Common myeloid progenitor, CD34-positive (primary cell): ENCODE data around the gene PPM1F. TPM values are rescaled to one million over a fixed set of nuclear protein-coding genes. Genes with fewer than 3 reads are reported as not detected.

Source experiments
- CTCF ChIA-PET: fragments of 350-600 bp; sonication (Branson Sonifier 250); formaldehyde crosslinking; loops from one replicate; lab custom pipeline; 2021; ENCODE audit warnings: antibody characterized with exemption; lab: Charles Lee
- POLR2A ChIA-PET: fragments of 350-600 bp; sonication (Branson Sonifier 250); formaldehyde crosslinking; loops from one replicate; lab custom pipeline; 2021; ENCODE audit warnings: antibody characterized with exemption; lab: Charles Lee
- DNase-seq, 3 donors: peaks; one replicate each; pipeline versions ENCODE4 v3.0.0 to v3.0.0-alpha.2; 2013
- H3K27ac ChIP-seq, 2 experiments: 1 replicate in 1 of 2; 2 replicates in 1 of 2; pipeline ENCODE4 v1.7.0; 2013; ENCODE audit warnings: inconsistent platforms in 2 of 2, low read length in 2 of 2, mild to moderate bottlenecking in 2 of 2, low read depth in 1 of 2, moderate library complexity in 1 of 2; ENCODE audit not compliant: severe bottlenecking in 2 of 2, insufficient read depth in 1 of 2, poor library complexity in 1 of 2
- H3K27me3 ChIP-seq, 5 experiments: replicated peaks in 2 of 5; 1 replicate in 3 of 5; 2 replicates in 2 of 5; pipeline versions ENCODE4 v1.6.1 to v1.7.0; 2013; ENCODE audit warnings: low read length in 4 of 5, mild to moderate bottlenecking in 2 of 5, moderate library complexity in 2 of 5, inconsistent platforms in 1 of 5; ENCODE audit not compliant: insufficient read depth in 5 of 5, control insufficient read depth in 4 of 5
- H3K36me3 ChIP-seq, 4 experiments: 1 replicate in 2 of 4; 2 replicates in 2 of 4; pipeline versions ENCODE4 v1.6.1 to v1.7.0; 2013; ENCODE audit warnings: low read length in 3 of 4, control low read depth in 1 of 4, mild to moderate bottlenecking in 1 of 4; ENCODE audit not compliant: control insufficient read depth in 4 of 4, insufficient read depth in 4 of 4
- H3K4me1 ChIP-seq, 4 experiments: 1 replicate in 3 of 4; 2 replicates in 1 of 4; pipeline versions ENCODE4 v1.6.1 to v1.7.1; 2013; ENCODE audit warnings: low read length in 3 of 4, mild to moderate bottlenecking in 3 of 4, control low read depth in 1 of 4, inconsistent platforms in 1 of 4, moderate library complexity in 1 of 4; ENCODE audit not compliant: control insufficient read depth in 4 of 4, insufficient read depth in 4 of 4; ENCODE audit errors: control extremely low read depth in 1 of 4
- H3K4me3 ChIP-seq, 7 experiments: 1 replicate in 4 of 7; 2 replicates in 3 of 7; pipeline versions ENCODE4 v1.5.1 to v1.7.0; 2013; ENCODE audit warnings: mild to moderate bottlenecking in 7 of 7, low read length in 6 of 7, moderate library complexity in 6 of 7, inconsistent platforms in 2 of 7, low read depth in 2 of 7, control low read depth in 1 of 7; ENCODE audit not compliant: insufficient read depth in 4 of 7, control insufficient read depth in 1 of 7; ENCODE audit errors: extremely low read depth in 1 of 7
- H3K9me3 ChIP-seq, 5 experiments: 1 replicate in 4 of 5; 2 replicates in 1 of 5; pipeline versions ENCODE4 v1.6.1 to v1.7.1; 2013; ENCODE audit warnings: low read length in 4 of 5, mild to moderate bottlenecking in 2 of 5, inconsistent platforms in 1 of 5, low read depth in 1 of 5, moderate library complexity in 1 of 5; ENCODE audit not compliant: control insufficient read depth in 4 of 5, insufficient read depth in 2 of 5; ENCODE audit errors: control extremely low read depth in 1 of 5
- whole genome bisulfite sequencing: methylation state at CpG from one replicate; pipeline ENCODE4 v1.1.5; 2013; ENCODE audit not compliant: insufficient coverage; 5-methylcytosine and 5-hydroxymethylcytosine counted together
- polyA plus RNA-seq: library from polyadenylated mRNA; unstranded; fragments of 120-200 nt; gene quantifications from one replicate; pipeline ENCODE4 v1.2.1, GENCODE V29; 2013

The PPM1F gene
- 71.5 TPM for polyA plus RNA-seq

DNA sequence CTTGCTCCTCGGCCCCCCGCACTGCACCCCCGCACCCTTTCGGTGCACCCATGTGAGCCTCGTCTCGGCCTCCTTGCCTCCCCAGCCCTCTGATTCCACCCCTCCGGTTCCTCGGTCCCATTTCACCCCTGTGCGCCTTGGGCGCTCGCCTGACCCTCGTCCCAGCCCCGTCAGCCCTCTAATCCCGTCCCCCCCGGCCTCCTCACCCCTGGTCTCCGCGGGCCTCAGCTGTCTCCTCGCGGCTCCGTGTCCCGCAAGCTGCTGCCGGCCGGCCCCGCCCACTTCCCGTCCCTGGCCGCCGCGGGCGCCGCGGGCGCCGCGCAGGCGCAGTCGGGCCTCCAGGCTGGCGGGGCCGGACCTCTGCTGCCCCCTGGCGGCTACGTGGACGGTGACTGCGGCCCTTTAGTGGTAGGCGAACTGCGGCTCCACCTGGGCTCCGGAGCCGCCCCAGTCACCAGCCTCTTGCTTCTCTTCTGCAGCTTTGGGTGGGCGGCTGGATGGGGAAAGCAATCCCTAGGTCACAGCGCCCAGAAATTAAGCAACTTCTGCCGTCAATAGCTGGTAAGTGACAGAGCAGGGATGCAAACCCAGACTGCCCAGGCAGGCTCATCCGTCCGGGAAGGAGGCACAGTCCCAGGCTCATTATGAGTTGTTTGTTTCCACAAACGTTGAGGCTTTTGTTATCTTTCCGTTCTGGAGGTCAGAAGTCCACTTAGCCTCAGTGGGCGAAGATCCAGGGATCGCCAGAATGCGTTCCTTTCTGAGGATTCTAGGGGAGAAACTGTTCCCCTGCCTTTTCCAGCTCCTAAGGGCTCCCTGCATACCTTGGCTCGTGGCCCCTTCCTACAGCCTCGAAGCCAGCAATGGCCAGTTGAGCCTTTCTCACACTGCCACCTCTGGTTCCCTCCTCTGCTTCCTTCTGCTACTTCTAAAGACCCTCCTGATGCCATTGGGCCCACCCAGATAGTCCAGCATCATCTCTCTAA is at the start of gene PPM1F:
Gene PPM1F (minus strand): TSS at position 263 of the 986 bp plus-strand sequence. CDS start 6,800 bp downstream, outside the sequence.
- peaks cover 5 to 45% (median 44%) of the 10 kb centered on the region in 4 experiments for H3K4me1 ChIP-seq
- H3K9me3 ChIP-seq: no peaks in the 10 kb centered on the region
- POLR2A ChIA-PET: interaction anchor here (0.6 to 2.9 kb wide), 3 partner anchors 10 to 17 kb away, joined by 3 to 18 read pairs (median 9); no protein-coding TSS in a partner anchor
- peaks cover 0 to 11% (median 0%) of the 10 kb centered on the region in 4 experiments for H3K36me3 ChIP-seq
- peak within 1 kb of the TSS; percentile 32 to 87 (median 75) for H3K4me3 ChIP-seq
- peak within 1 kb of the TSS in 1 of 2 experiments; percentile 82 for H3K27ac ChIP-seq
- WGBS: 30% methylated on average over 26 of the region's 58 CpGs
- CTCF ChIA-PET: interaction anchor here (0.9 to 10.1 kb wide), 13 partner anchors 8 to 191 kb away, joined by 3 to 182 read pairs (median 4); no protein-coding TSS in a partner anchor
- DNase-seq: peak; percentile 66 to 85 (median 85)
- no peaks in the 10 kb centered on the region for H3K27me3 ChIP-seq

DNA sequence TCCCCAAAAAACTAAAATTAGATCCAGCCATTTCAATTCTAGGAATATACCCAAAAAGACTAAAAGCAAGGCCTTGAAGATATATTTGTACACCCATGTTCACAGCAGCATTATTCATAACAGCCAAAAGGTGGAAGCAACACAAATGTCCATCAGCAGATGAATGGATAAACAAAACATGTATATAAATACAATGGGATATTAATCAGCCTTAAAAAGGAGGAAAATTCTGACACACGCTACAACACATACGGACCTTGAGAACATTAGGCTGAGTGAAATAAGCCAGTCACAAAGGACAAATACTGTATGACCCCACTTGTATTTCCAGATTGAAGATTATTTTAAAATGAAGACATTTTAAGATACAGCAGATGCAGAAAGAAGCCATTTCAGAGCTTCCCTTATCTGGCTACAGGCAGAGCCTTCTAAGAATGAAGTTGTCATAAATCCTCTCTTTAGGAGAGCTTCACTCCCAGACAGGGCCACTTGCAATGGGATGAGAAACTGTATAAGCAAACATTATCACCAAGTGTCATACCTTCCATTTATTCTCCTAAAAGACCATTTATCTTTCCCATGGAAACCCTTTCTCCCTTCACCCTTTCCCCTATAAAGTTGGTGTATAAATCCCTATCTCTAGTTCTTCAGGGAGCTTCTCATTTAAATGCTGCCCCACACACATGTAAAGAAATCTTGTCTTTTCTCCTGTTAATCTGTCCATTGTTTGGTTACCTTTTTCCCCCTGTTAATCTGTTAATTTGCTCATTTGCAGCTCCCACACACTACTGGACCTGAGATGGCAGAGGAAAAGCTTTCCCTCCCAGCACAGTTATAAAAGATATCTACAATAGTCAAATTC is 49.2 kb upstream of the PPM1F start:
- 100% methylated on average over 2 of the region's 2 CpGs for WGBS
- Histone ChIP-seq H3K27me3 (peaks cover 0 to 3% (median 0%) of the 10 kb centered on the region in 5 experiments), H3K36me3 (no peaks in the 10 kb centered on the region), H3K4me3 (no peak overlapping the region), H3K27ac (no peak overlapping the region), H3K4me1 (no peaks in the 10 kb centered on the region), H3K9me3 (no peaks in the 10 kb centered on the region)
- ChIA-PET POLR2A (no interaction called here), CTCF (interaction anchor here (0.5 to 0.6 kb wide), 2 partner anchors 16 to 837 kb away, joined by 3 read pairs; no protein-coding TSS in a partner anchor)
- no peak for DNase-seq

- POLR2A ChIA-PET: no interaction called here
These were observed 46.1 kb upstream of the PPM1F start for GRCh38 chr22:21998595-21999247.

GRCh38 chr22:21996175-21996720 is 43.6 kb upstream of the PPM1F start:
- H3K4me3 ChIP-seq: no peak overlapping the region
- CTCF ChIA-PET: interaction anchor here (1.5 kb wide), 1 partner anchor 14 kb away, joined by 4 read pairs; the partner anchor contains the start of gene TOP3B
- no peaks in the 10 kb centered on the region for H3K9me3 ChIP-seq
- H3K27me3 ChIP-seq: peaks cover 0 to 8% (median 0%) of the 10 kb centered on the region in 5 experiments
- no peaks in the 10 kb centered on the region for H3K4me1 ChIP-seq
- DNase-seq: no peak
- 100% methylated on average over 3 of the region's 5 CpGs for WGBS
- H3K36me3 ChIP-seq: no peaks in the 10 kb centered on the region
- POLR2A ChIA-PET: no interaction called here
- no peak overlapping the region for H3K27ac ChIP-seq

More at GRCh38 chr22:21998595-21999247, 46.1 kb upstream of the PPM1F start:
- WGBS: 98% methylated on average over 6 of the region's 7 CpGs
- CTCF ChIA-PET: interaction anchor here (1.5 kb wide), 1 partner anchor 9 kb away, joined by 3 read pairs; no protein-coding TSS in a partner anchor
- Histone ChIP-seq H3K4me3 (no peak overlapping the region), H3K4me1 (no peaks in the 10 kb centered on the region), H3K27ac (no peak overlapping the region), H3K27me3 (peaks cover 0 to 5% (median 0%) of the 10 kb centered on the region in 5 experiments), H3K9me3 (no peaks in the 10 kb centered on the region), H3K36me3 (no peaks in the 10 kb centered on the region)
- DNase-seq: no peak

DNA sequence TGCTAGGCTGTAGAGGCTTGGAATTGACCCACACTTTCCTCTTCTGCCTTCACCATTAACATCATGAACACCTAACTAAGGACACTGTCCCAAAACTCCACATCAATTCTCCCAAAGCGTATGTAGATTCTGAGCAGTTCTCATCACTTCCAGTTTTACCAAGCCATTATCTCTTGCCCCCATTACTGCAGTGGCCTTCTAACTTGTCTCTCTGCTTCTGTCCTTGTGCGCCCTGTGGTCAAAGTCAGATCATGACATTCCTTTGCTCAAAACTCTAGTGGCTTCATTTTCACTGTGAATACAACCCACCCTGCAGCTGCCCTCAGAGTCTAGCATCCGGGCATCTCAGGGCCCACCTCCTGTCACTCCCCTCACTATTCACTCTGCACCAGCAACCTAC is 43.0 kb upstream of the PPM1F start:
- WGBS: 96% methylated on average over 3 of the region's 3 CpGs
- H3K9me3 ChIP-seq: no peaks in the 10 kb centered on the region
- H3K27ac ChIP-seq: no peak overlapping the region
- POLR2A ChIA-PET: no interaction called here
- peaks cover 0 to 8% (median 0%) of the 10 kb centered on the region in 5 experiments for H3K27me3 ChIP-seq
- CTCF ChIA-PET: interaction anchor here (1.5 kb wide), 1 partner anchor 13 kb away, joined by 4 read pairs; the partner anchor contains the start of gene TOP3B
- no peak for DNase-seq
- no peaks in the 10 kb centered on the region for H3K36me3 ChIP-seq
- H3K4me3 ChIP-seq: no peak overlapping the region
- H3K4me1 ChIP-seq: no peaks in the 10 kb centered on the region

DNA sequence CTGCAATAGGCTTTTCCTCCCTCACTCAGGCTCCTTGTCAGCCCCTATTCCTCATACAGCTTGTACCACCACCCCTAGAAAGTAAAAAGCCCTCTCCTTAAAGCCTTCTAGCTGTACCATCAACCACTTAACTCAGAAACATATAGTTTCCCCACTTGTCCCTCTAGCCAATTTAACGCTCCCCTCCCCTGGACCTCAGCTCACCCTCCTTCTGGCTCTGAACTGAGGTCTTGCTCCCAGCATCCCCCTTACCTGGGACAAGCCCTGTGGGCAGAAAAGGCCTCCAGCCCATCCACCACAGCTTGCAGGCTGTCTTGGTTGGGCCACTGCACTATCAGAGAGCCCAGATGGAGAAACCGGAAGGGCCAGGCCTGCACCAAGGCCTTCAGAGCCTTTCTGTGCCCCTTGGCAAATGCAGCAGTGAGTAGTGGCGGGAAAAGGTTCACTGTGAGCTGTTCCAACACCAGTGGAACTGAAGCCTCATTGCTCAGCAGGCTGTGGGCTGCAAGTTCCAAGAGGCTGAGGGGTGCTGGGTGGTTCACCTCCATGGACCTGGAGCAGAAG is 42.3 kb upstream of the PPM1F start:
- H3K36me3 ChIP-seq: no peaks in the 10 kb centered on the region
- WGBS: 89% methylated on average over 3 of the region's 3 CpGs
- peaks cover 0 to 6% (median 0%) of the 10 kb centered on the region in 5 experiments for H3K27me3 ChIP-seq
- ChIA-PET POLR2A (no interaction called here), CTCF (no interaction called here)
- no peak for DNase-seq
- H3K4me1 ChIP-seq: no peaks in the 10 kb centered on the region
- no peak overlapping the region for H3K4me3 ChIP-seq
- no peaks in the 10 kb centered on the region for H3K9me3 ChIP-seq
- no peak overlapping the region for H3K27ac ChIP-seq
